H9 (cell line): ENCODE results near the gene C10orf105. TPM values are rescaled to one million over a fixed set of nuclear protein-coding genes. Genes with fewer than 3 reads are reported as not detected.
A peak's percentile ranks its signal among the peaks of the same experiment; 100 is the strongest.

Source experiments
- DNase-seq: peaks from one replicate; pipeline ENCODE4 v3.0.0-alpha.2; 2017
- H2AFZ ChIP-seq: one replicate; pipeline ENCODE4 v1.6.1; 2013; ENCODE audit warnings: mild to moderate bottlenecking, low read length, control low read depth, moderate library complexity
- H2AK5ac ChIP-seq: 2 replicates; pipeline ENCODE4 v1.6.1; 2013; ENCODE audit warnings: low read length, control low read depth, mixed read lengths; ENCODE audit not compliant: insufficient read length
- H2BK120ac ChIP-seq: one replicate; pipeline ENCODE4 v1.6.1; 2013; ENCODE audit warnings: low read depth, mild to moderate bottlenecking, low read length, control low read depth, inconsistent platforms; ENCODE audit not compliant: poor library complexity, severe bottlenecking
- H2BK12ac ChIP-seq: 2 replicates; pipeline ENCODE4 v1.6.1; 2013; ENCODE audit warnings: low read length, control low read depth, mixed read lengths, low read depth; ENCODE audit not compliant: insufficient read length
- H2BK15ac ChIP-seq: 2 replicates; pipeline ENCODE4 v1.6.1; 2013; ENCODE audit warnings: low read depth, low read length, control low read depth
- H2BK20ac ChIP-seq: one replicate; pipeline ENCODE4 v1.6.1; 2013; ENCODE audit warnings: low read depth, mild to moderate bottlenecking, low read length, control low read depth, inconsistent platforms; ENCODE audit not compliant: poor library complexity, severe bottlenecking
- H2BK5ac ChIP-seq: 2 replicates; pipeline ENCODE4 v1.6.1; 2013; ENCODE audit warnings: low read length, control low read depth, mixed read lengths; ENCODE audit not compliant: insufficient read length
- H3K14ac ChIP-seq: 2 replicates; pipeline ENCODE4 v1.6.1; 2013; ENCODE audit warnings: low read length, control low read depth; ENCODE audit not compliant: insufficient read depth
- H3K18ac ChIP-seq: 2 replicates; pipeline ENCODE4 v1.6.1; 2013; ENCODE audit warnings: low read depth, mild to moderate bottlenecking, mixed read lengths, low read length, control low read depth; ENCODE audit not compliant: insufficient read length
- H3K23ac ChIP-seq: 2 replicates; pipeline ENCODE4 v1.6.1; 2013; ENCODE audit warnings: low read length, control low read depth, mixed read lengths, low read depth; ENCODE audit not compliant: insufficient read length
- H3K23me2 ChIP-seq: 2 replicates; pipeline ENCODE4 v1.6.1; 2013; ENCODE audit warnings: low read depth, mild to moderate bottlenecking, mixed read lengths, low read length, control low read depth; ENCODE audit not compliant: insufficient read length, poor library complexity, severe bottlenecking
- H3K27ac ChIP-seq: 2 replicates; pipeline ENCODE4 v1.5.1; 2013; ENCODE audit warnings: low read length, control low read depth, mixed read lengths, low read depth; ENCODE audit not compliant: insufficient read length
- H3K27me3 ChIP-seq: 2 replicates; pipeline ENCODE4 v1.6.1; 2013; ENCODE audit warnings: low read length, control low read depth, inconsistent platforms; ENCODE audit not compliant: insufficient read depth
- H3K4ac ChIP-seq: 2 replicates; pipeline ENCODE4 v1.6.1; 2013; ENCODE audit warnings: low read depth, mild to moderate bottlenecking, control low read depth, inconsistent platforms, low read length, moderate library complexity
- H3K4me1 ChIP-seq: 2 replicates; pipeline ENCODE4 v1.6.1; 2013; ENCODE audit warnings: low read length, control low read depth, inconsistent platforms; ENCODE audit not compliant: insufficient read depth
- H3K4me2 ChIP-seq: 2 replicates; pipeline ENCODE4 v1.6.1; 2013; ENCODE audit warnings: low read length, control low read depth, mixed read lengths; ENCODE audit not compliant: insufficient read length, insufficient read depth
- H3K56ac ChIP-seq: 2 replicates; pipeline ENCODE4 v1.6.1; 2013; ENCODE audit warnings: low read depth, mild to moderate bottlenecking, mixed read lengths, low read length, control low read depth; ENCODE audit not compliant: insufficient read length
- H3K79me1 ChIP-seq: 2 replicates; pipeline ENCODE4 v1.6.1; 2013; ENCODE audit warnings: low read depth, mild to moderate bottlenecking, moderate library complexity, low read length, control low read depth, inconsistent platforms; ENCODE audit not compliant: insufficient read depth, poor library complexity, severe bottlenecking
- H3K79me2 ChIP-seq: 2 replicates; pipeline ENCODE4 v1.6.1; 2013; ENCODE audit warnings: low read length, control low read depth, inconsistent platforms; ENCODE audit not compliant: insufficient read depth
- H3K9ac ChIP-seq: 2 replicates; pipeline ENCODE4 v1.6.1; 2013; ENCODE audit warnings: low read length, control low read depth, mixed read lengths; ENCODE audit not compliant: insufficient read length; ENCODE audit errors: extremely low read depth
- H3K9me3 ChIP-seq: one replicate; pipeline ENCODE4 v1.6.1; 2013; ENCODE audit warnings: low read depth, low read length, inconsistent platforms; ENCODE audit not compliant: control insufficient read depth
- H3T11ph ChIP-seq: one replicate; pipeline ENCODE4 v1.6.1; 2013; ENCODE audit warnings: mild to moderate bottlenecking, low read length, control low read depth, inconsistent platforms
- H4K20me1 ChIP-seq: one replicate; pipeline ENCODE4 v1.6.1; 2013; ENCODE audit not compliant: control insufficient read depth, insufficient read length, insufficient read depth
- H4K5ac ChIP-seq: 2 replicates; pipeline ENCODE4 v1.6.1; 2013; ENCODE audit warnings: low read depth, mild to moderate bottlenecking, mixed read lengths, low read length, control low read depth; ENCODE audit not compliant: insufficient read length
- H4K8ac ChIP-seq: replicated peaks from 2 replicates; pipeline ENCODE4 v1.6.1; 2013; ENCODE audit warnings: low read length, control low read depth, mixed read lengths, low read depth; ENCODE audit not compliant: insufficient read length
- H4K91ac ChIP-seq: 2 replicates; pipeline ENCODE4 v1.6.1; 2013; ENCODE audit warnings: low read depth, mild to moderate bottlenecking, moderate library complexity, mixed read lengths, low read length, control low read depth; ENCODE audit not compliant: insufficient read length
- H3K27ac Mint-ChIP-seq, 3 experiments: 2 replicates in 2 of 3; 3 replicates in 1 of 3; pipeline ENCODE4 v1.8.0; 2020 to 2021; ENCODE audit warnings: mixed read lengths in 3 of 3, mild to moderate bottlenecking in 1 of 3, moderate library complexity in 1 of 3
- H3K27me3 Mint-ChIP-seq: 2 replicates; pipeline ENCODE4 v1.8.0; 2021; ENCODE audit warnings: low read depth, mild to moderate bottlenecking, moderate library complexity, mixed read lengths
- H3K36me3 Mint-ChIP-seq, 3 experiments: 2 replicates in 2 of 3; 3 replicates in 1 of 3; pipeline ENCODE4 v1.8.0; 2020 to 2021; ENCODE audit warnings: low read depth in 3 of 3, mixed read lengths in 3 of 3; ENCODE audit not compliant: insufficient read depth in 1 of 3
- H3K4me1 Mint-ChIP-seq, 2 experiments: 2 replicates each; pipeline ENCODE4 v1.8.0; 2020; ENCODE audit warnings: mixed read lengths in 2 of 2
- H3K4me3 Mint-ChIP-seq, 2 experiments: 2 replicates in 1 of 2; 3 replicates in 1 of 2; pipeline ENCODE4 v1.8.0; 2020 to 2021; ENCODE audit warnings: mild to moderate bottlenecking in 2 of 2, mixed read lengths in 2 of 2, moderate library complexity in 1 of 2
- H3K9me3 Mint-ChIP-seq, 2 experiments: 2 replicates in 1 of 2; 3 replicates in 1 of 2; pipeline ENCODE4 v1.8.0; 2020; ENCODE audit warnings: mild to moderate bottlenecking in 2 of 2, mixed read lengths in 2 of 2, moderate library complexity in 1 of 2
- WGBS: extraction: QIAGEN DNeasy Blood & Tissue Kit; methylation state at CpG from one replicate; pipeline ENCODE4 v1.1.7; 2013; ENCODE audit warnings: missing lambda C conversion rate, low lambda C conversion rate, mixed read lengths; ENCODE audit not compliant: insufficient read length; ENCODE audit errors: extremely low coverage; 5-methylcytosine and 5-hydroxymethylcytosine counted together
- total RNA-seq: library from RNA; stranded (reverse); gene quantifications from 2 replicates; pipeline ENCODE4 v1.2.1, GENCODE V29; 2021
- TF ChIP-seq, protein P1 (sequence below): fragments of 200-600 bp; sonication (generic); conservative IDR thresholded peaks from 3 replicates; pipeline ENCODE4 v1.8.0; 2021; ENCODE audit warnings: antibody characterized with exemption, mild to moderate bottlenecking

C10orf105 gene
- total RNA-seq, 1 experiment from 2014 or later, result 0.26 TPM

- Histone ChIP-seq H2BK15ac (no peak overlapping the region), H3K18ac (no peak overlapping the region), H2BK12ac (no peak overlapping the region), H2BK20ac (no peak overlapping the region), H3K79me2 (no peaks in the 10 kb centered on the region), H3K4me2 (no peak overlapping the region), H3K14ac (no peak overlapping the region), H4K8ac (no peak overlapping the region), H4K5ac (no peak overlapping the region), H2BK120ac (no peak overlapping the region), H3K9ac (no peak overlapping the region), H3K23ac (no peak overlapping the region), H2AFZ (no peak overlapping the region), H3K4ac (no peak overlapping the region), H3K27me3 (no peaks in the 10 kb centered on the region; the same call in 1 of the 2 replicates), H4K20me1 (no peaks in the 10 kb centered on the region), H2BK5ac (no peak overlapping the region), H4K91ac (no peak overlapping the region), H3K23me2 (no peaks in the 10 kb centered on the region), H3K9me3 (no peaks in the 10 kb centered on the region), H3K27ac (no peak overlapping the region), H3K4me1 (no peaks in the 10 kb centered on the region), H3T11ph (no peak overlapping the region), H3K79me1 (no peaks in the 10 kb centered on the region), H2AK5ac (no peak overlapping the region), H3K56ac (no peak overlapping the region)
- TF ChIP-seq, protein P1, sequence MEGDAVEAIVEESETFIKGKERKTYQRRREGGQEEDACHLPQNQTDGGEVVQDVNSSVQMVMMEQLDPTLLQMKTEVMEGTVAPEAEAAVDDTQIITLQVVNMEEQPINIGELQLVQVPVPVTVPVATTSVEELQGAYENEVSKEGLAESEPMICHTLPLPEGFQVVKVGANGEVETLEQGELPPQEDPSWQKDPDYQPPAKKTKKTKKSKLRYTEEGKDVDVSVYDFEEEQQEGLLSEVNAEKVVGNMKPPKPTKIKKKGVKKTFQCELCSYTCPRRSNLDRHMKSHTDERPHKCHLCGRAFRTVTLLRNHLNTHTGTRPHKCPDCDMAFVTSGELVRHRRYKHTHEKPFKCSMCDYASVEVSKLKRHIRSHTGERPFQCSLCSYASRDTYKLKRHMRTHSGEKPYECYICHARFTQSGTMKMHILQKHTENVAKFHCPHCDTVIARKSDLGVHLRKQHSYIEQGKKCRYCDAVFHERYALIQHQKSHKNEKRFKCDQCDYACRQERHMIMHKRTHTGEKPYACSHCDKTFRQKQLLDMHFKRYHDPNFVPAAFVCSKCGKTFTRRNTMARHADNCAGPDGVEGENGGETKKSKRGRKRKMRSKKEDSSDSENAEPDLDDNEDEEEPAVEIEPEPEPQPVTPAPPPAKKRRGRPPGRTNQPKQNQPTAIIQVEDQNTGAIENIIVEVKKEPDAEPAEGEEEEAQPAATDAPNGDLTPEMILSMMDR, result peak; percentile 66
- Mint-ChIP-seq H3K4me1 (peaks cover 4 to 7% of the 10 kb centered on the region in 2 experiments; a peak in 3 of 4 replicates), H3K36me3 (no peaks in the 10 kb centered on the region; a peak in 1 of 7 replicates), H3K27me3 (peaks cover 14% of the 10 kb centered on the region), H3K9me3 (no peaks in the 10 kb centered on the region), H3K27ac (no peak overlapping the region), H3K4me3 (no peak overlapping the region)
- WGBS, result no CpG with 5 or more reads among the region's 9 CpGs
- peak; percentile 61 for DNase-seq
Observed at GRCh38 chr10:71725998-71726579, 6.5 kb upstream of the C10orf105 start.
